Measurements from ENCODE around the gene TMEM17.

TMEM17 gene

DNA sequence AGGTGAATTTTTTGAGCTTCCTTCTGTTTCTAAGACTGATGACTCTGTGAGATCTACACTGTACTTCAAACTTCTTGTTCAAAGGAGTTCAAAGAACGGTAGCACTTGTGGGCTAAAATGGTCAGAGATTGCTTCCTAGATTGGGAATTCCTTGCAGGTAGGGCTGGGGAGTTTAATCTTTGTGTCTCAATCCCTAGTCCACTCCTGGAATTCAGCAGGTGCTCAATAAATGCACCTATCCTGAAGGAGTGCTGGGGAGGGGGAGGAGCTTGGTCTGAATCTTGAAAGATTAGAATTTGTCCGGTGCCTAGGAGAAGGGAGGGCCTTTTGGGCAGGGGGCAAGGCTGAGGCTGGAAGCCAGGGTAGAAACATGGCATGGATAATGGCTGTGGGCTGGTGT is 34.6 kb downstream of the TMEM17 start:
- no peak for DNase-seq

DNA sequence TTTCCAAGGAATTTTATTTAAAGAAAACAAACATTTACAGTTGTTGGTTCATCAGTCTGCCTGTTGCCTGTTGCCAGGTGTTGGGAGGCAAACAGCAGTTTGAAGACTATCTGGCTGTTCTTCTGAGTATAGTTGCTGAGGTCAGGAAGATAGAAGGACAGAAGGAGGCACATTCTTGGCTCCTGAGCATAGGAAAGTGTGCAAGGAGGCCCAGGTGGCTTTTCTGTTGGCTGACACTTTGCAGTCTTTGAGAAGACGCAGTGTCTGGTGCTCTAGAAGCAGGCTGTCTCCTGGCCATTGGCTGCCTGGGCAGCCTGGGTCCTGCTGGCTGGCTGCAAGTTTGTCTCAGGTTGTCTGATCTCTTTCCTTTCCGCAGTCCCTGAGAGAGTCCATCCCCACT is 36.4 kb downstream of the TMEM17 start:
- DNase-seq = no peak

DNA sequence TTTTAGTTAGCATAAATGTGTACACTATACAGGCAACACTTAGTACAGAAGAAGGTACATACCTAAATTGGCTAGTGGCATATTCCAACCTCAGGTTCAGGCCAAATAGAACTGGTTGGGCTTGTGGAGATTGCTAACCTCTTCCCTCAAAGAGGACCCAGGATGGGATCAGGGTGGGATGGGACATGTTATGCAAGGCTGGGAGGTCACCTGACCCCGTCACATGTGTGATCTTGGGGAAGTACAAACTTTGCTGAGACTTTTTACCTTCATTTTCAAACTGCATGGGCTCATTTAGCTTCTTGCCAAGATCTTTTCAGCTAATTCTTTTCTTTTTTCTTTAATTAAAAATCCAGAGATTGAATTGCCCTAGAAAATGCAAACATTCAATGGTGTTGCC is 36.9 kb downstream of the TMEM17 start:
- DNase-seq = no peak

DNA sequence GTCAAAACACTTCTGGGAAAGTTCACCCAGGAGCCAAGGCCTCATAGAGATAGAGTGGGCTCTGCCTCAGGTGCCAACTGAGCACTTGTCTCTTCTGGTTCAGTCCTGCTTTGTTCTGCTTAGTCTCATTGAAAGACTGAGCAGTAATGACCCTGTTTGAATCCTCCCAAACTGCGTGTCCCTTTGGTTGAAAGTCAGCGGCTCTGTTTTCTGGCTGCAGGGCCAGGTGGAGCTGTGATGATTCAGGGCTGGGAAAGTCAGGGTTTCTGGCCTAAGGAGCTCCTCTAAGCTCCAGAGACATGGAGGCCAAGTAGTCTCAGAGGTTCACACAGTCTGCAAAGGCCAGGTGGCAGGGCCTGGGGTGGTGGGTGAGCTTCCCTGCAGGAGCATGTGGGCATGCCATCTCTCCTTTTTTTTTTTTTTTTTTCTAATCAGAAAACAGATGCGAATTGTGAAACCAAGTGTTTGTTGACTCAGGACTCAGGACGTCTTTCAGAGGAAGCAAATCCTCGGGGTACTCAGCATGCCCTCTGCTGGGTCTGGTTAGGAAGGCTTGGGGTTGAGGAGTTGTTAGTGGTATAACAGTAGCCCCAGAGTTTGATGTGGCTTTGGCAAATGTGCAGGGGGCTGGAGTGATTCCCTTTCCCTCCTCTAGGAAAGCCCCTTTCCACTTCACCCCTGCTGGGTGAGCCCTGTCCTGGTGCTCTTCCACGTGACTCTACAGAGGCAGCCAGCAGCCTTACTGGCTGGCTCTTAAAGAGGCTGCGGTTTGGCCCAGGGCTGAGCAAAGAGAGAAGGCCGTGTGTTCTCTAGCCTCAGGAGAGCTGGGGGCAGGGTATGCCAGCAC is 38.3 kb downstream of the TMEM17 start:
- no peak for DNase-seq

DNA sequence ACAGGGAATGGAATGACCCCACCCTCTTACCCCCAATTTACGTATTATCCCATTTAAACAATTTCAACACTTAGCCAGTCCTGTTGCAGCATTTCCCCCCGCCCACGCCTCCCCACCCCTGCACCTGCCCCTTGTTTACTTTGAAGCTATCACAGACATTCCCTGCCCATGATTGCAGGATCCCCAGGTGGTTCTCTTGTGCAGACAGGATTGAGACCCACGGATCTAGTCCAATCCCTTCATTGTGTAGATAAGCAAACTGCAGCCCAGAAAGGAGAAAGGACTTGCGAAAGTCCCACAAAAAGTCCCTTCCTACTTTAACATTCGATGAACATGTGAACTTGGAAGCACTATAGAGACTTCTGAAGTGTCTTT is 38.9 kb downstream of the TMEM17 start:
- DNase-seq = no peak

DNA sequence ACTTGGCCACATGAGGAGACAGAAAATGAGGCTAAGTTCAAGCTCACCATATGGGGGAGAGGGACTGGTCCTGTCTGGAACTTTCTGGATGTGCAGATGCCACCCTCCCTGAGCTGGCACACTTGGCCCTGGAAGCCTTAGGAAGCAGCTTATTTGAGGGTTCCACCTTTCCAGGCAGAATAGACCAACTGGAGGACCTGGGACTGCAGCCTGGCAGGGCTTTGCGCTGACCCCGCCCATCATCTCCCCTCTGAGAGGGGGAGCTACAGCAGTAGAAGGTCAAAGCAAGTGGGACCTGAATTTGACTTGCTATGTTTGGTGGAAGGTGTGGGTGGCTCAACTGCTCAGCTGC is 39.5 kb downstream of the TMEM17 start:
- DNase-seq = no peak

DNA sequence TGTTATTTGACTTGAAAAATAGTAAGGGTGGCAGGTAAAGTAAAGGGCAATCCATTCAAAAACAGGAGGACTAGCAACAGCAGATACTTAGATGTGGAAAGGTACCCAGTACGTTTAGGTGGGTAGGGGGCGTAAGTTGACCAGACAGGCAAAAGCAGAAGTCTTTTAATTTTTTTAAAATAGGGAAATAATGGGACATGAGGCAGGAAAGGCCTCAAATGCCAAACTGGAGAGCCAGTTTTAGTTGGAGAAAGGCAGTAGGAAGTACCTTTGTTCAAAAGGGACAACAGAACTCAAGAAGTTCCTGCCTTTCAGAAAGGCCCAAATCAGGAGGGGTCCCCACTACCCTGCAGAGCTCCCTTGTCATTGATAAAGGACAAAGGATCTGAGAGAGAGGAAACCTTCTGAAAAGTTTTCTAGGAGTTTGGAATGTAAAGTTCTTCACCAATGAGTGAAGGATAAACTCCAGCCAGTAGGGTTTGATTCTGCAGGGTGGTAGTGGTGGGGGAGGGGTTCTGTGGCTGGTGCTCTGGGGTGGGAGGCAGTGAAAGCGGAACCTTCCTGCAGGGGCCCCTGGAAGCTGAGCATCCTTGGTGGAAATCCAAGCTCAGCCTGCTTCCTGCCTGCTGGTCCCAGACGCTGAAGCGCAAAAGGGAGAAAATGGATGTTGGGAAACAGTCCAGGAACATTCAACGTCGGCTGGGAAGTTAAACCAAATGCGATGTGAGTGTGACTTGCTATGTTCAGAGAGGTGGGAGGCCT is 40.1 kb downstream of the TMEM17 start:
- DNase-seq = no peak

DNA sequence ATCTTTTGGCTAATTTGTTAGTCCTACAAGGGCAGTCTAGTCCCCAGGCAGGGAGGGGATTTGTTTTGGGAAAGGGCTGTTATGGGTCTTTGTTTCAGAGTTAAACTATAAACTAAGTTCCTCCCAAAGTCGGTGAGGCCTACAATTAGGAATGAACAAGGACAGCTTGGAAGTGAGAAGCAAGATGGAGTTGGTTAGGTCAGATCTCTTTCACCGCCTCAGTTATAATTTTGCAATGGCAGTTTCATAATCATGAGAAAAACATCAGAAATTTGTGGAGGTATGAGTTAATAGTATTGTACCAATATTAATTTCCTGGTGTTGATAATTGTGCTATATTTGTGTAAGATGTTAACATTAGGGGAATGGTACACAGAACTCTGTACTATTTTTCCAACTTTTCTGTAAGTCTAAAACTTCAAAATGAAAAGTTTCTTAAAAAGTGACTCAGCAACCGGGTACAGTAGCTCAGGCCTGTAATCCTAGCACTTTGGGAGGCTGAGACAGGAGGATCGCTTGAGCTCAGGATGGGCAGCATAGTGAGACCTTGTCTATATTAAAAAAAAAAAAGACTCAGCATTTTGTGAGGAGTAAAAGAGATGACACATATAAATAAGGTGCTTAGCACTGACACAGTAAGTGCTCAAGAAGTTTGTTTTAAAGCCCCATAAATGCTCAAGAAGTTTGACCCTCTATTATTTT is 40.8 kb downstream of the TMEM17 start:
- no peak for DNase-seq

DNA sequence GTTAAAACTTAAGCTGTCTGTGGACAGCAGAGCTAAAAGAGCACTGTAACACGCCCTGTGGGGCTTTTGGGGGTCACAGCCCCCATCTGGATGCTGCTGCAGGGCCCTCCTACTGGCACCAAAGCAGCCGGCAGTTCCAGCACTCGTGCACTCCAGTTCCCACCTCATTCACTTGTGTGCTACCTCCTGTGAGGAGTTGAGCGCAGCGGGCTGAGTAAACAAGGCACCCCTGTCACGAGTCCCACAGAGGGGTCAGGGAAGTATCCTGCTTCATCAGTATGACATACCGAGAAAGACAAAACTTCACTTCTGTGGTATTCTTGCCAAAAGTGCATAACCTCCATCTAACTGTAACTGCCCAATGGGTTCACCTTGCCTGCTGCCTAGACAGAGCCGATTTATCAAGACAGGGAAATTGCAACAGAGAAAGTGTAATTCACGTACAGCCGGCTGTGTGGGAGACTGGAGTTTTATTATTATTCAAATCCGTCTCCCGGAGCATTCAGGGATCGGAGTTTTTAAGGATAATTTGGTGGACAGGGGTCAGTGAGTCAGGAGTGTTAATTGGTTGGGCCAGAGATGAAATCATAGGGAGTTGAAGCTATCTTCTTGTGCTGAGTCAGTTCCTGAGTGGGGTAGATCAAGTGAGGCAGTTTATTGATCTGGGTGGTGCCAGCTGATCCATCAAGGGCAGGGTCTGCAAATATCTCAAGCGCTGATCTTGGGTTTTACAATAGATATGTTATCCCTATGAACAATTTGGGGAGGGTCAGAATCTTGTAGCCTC is 41.6 kb downstream of the TMEM17 start:
- no peak for DNase-seq

DNA sequence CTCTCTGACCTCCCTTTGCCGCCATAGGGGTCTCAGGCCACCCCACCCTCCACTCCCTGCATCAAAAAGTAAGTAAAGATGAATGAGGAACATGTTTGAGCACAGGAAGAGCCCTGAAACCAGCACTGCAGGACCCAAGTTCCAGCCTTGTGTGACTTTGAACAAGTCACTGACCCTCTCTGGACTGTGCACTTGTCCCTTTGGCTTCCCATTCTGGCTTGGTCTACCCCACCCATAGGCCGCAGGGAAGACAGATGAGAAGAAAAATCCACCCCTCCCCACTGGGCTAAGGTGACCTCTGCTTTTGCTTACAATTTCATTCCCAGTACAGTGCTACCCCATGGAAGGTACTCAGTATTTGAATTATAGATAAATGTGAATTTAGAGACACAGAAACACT is 43.8 kb downstream of the TMEM17 start:
- no peak for DNase-seq

DNA sequence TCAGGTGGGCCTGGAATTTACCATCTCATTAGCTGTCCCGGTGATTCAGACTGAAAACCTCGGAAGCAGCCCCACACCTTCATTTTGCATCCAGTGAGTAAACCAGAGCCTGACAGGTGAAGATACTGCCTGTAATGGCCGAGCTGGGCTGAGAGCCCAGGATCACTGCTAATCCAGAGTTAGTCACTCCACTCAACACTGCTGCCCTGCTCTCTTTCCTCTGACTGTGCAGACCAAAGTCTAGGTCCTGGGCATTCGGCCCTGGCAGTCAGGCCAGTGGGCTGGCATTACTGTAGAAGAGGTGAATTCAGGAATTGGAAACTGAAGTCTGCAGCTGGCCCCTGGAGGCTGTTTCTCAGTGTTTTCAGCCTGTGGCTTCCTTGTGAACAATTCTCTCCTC is 44.3 kb downstream of the TMEM17 start:
- DNase-seq = no peak

DNA sequence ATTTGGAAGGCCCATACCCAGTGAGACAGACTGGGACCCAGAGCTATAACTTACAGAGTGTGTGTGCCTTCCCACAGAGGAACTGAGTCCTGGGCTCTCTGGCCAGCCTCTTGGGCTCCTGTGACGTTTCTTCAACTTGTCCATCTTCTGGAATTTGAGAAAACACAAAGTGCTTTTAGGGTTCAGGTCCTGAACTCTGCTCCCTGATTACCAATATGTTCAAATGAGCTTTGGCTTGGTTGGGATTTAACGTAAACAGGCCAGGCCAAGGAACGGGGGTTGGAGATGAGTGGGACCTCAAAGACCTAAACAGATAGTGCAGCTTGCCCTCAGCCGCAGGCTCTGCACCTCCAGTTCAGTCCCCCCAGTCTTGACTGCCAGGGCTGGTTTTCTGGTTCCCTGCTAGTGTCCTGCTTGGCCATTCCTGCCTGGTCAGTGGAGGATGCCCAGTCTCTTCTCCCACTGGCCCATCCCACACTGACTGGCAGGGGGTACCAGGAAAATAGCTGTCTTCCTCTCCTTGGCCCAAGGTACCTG is 44.9 kb downstream of the TMEM17 start:
- no peak for DNase-seq

DNA sequence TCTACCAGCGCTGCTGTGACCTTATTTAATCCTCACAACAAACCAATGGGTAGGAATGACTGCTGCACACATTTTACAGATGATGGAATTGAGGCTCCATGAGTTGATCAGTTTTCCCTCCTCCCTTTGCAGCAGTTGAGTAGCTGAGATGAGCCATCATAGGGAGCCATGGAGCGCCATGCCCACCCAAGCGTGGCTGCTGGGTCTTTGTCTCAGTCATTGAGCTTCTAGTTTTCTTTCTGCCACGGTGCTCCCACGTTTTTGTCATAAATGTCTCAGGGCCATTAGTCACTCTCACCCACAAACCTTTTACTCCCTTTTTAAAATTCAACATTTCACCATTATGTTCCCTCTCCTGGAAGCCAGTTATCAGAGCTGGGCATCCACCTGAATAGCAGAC is 45.8 kb downstream of the TMEM17 start:
- no peak for DNase-seq

DNA sequence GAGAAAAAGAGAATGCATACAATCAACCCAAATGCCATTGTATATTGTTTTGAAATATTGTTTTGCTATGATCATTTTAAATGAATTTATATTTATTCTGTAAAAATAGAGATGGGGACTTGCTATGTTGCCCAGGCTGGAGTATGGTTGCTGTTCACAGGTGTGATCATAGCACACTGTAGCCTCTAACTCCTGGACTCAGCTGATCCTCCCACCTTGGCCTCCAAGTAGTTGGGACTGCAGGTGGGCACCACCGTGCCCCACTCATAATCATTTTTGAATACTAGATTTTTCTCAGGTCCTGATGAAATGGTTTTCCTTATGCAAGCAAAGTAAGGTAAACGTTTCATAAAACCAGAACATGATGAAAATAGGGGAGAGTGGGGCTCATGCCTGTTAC is 46.3 kb downstream of the TMEM17 start:
- DNase-seq = no peak

DNA sequence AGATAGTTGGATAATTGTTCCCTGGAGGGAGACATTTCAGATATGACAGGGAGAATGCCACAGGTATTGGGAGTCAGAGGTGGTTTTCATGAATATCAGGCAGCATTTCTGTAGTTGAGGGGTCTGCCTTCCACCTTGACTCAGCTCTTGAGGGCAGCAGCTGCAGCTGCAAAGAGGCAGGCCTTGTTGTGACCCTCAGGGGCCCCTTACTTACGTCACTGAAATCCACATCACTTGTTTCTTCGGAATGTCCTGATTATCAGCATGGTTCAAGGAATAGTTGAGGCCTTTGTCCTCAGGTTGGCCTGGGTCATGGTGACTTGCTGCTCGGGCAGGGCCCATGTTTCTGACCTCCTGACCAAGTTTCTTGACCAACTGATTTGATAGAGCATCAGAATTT is 46.9 kb downstream of the TMEM17 start:
- no peak for DNase-seq

DNA sequence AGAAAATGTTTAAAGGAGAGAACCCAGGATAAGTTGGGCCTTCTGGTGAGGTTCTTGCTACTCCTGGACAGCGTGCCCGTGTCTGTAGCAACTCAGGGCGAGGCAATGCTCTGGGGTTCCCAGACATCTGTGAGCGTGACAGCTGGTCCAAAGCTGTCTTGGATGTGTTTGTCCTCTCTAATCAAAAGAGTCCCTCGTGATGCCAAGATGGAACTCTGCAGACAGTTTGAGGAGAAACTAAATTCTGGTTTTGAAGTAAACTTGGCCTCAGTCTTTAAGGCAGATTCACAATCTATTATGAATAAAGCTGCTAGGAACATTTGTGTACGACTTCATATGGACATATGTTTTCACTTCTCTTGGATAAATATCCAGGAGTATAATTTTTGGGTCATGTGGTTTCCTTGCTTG is 47.3 kb downstream of the TMEM17 start:
- DNase-seq = no peak

DNA sequence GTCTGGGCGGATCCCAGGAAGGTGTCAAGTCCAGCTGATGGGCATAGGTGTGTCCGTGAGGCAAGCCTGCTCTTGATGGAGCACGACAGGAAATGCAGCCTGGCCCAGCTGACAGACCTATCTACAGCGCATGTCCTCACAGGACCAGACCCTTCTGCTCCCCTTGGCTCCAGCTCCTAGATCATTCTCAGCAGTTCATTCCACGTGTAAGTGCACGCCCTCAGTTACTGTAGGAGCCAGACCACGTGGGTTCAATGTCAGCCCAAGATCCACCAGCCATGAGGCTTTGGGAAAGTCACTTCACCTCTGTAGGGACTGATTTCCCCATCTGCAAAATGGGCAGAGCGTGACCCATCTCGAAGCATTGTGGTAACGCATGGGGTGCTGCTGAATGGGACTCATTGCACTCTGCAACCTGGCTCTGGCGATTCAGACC is 47.8 kb downstream of the TMEM17 start:
- no peak for DNase-seq

DNA sequence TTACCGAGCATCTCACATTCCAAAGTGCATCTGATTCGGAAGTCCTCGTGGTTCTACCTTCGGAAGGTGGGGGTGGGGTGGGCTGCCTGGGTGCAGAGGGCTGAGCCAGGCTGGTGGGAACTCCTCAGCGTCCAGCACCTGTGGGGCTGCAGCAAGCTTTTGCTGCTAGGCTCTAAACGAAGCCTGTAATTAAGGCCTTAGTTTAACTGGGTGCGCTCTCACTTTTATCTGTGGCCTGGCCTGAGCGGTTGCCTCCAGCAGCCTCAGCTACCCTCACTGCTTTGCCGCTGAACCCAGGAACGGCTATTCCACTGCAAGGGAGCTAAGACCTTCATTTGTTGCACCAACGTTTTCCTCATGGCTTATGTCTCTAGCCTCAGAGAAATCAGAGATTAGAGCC is 48.4 kb downstream of the TMEM17 start:
- DNase-seq = no peak

DNA sequence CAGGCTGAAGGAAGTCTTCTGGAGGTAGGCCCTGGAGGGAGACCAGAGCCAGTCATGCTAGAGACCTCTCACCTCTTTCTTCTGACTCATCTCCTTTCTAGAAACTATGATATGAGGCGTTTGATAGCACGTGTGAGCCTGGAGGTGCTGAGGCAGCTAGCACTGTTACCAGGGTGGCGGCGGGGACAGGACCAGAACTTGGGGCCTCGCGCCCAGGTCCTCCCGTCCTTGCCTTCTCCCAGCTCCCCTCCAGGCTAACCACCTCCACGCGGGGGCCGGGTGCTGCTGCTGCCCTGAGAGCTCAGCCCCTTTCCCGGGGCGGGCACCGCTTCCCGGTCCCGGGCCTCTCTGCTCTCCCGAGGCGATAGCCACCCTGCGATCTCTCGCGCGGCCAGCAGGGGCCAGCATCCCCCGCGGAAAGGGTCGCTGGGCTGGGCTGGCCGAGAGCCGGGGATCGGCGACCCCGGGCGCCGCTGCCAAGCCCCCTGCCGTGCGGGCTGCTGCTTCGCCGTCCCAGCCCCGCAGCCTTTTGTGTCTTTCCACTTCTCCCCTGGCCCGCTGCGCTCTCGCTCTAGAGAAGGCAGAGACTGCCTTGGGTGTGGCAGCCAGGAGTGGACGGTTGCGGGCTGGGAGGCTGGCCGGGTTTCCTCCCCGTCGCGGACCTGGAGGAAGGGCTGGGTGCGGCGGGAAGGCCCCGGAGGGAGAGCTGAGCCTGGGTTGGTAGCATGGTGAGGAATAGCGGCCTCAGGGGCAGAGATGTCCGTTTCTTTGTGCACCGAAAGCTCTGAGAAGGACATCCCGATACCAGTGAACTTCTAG is 49.1 kb downstream of the TMEM17 start:
- DNase-seq = peak; percentile 88

DNA sequence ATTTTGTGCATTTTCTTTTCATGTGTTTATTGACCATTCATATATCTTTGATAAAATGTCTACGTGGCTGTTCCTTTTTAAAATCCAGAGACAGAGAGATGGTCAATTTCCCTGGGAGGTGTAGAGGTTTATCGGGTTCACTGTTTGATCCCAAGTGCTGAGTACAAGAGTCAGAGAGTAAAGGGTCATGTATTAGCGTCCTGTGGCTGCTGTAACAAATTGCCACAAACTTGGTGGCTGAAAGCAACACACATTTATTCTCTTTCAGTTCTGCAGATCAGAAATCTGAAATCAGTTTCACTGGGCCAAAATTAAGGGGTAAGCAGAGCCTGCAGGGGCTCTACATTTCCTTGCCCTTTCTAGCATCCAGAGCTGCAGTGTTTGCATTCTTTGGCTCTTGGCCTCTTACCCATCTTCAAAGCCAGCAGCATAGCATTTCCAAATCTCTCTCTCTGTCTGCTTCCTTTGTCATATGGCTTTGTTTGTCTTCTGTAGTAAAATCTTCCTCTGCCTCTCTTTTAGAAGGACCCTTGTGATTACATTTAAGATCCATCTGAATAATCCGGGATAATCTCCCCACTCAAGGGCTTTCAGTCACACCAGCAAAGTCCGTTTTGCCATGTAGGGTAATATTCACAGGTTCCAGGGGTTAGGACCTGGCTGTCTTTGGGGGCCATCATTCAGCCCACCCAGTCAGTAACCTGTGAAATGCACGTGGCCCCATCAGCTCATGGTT is 49.9 kb downstream of the TMEM17 start:
- DNase-seq = no peak

DNA sequence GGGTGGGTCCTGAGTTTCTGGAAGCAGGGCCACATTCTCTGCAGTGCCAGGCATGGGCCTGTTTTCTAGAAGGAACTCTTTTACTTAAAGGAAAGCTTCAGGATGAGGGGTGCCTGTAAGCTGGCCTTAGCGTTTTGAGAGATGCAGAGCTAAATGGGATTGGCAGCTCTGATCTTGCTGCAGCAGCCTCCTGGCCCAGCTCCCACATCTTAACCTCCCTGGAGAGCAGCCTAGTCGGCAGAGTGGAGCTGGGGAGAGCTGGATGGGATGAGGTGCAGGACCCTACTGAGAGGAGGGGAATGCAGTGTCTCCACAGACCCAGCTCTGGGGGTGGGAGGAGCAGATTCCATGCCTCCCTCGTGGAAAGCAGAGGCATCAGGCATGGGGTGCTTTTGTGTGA is 52.0 kb downstream of the TMEM17 start:
- DNase-seq = no peak
